DMS153 (cell line): ENCODE results near the gene EZH1.
"Not testable (repeated sequence)": the region's sequence is repeated elsewhere in the genome, so short reads cannot be mapped to it uniquely, and the experiment has no call there.

Source experiments
- DNase-seq: peaks from one replicate; lab custom pipeline; 2025; lab: John Stamatoyannopoulos, UW

Gene EZH1

GRCh38 chr17:42669977-42670788, 74.7 kb downstream of the EZH1 start:
- no peak for DNase-seq

GRCh38 chr17:42669705-42669976, 75.2 kb downstream of the EZH1 start:
- DNase-seq = no peak

GRCh38 chr17:42667088-42667951, 77.5 kb downstream of the EZH1 start:
- no peak for DNase-seq

- DNase-seq = not testable (repeated sequence)
Measured at GRCh38 chr17:42666126-42666525, 78.7 kb downstream of the EZH1 start.

- no peak for DNase-seq
Measured at GRCh38 chr17:42665581-42666001, 79.2 kb downstream of the EZH1 start.

- no peak for DNase-seq
Measured at GRCh38 chr17:42660692-42661345, 84.0 kb downstream of the EZH1 start.

- DNase-seq = not testable (repeated sequence)
Measured at GRCh38 chr17:42659932-42660274, 84.9 kb downstream of the EZH1 start.

- peak; percentile 91 for DNase-seq
Measured at GRCh38 chr17:42659079-42659931, 85.5 kb downstream of the EZH1 start, which contains the start of gene TUBG2. TSS of gene TUBG2 (plus strand) at chr17:42659284. CDS start at chr17:42659504, 220 bp downstream.

GRCh38 chr17:42657824-42658588, 86.8 kb downstream of the EZH1 start:
- no peak for DNase-seq

- no peak for DNase-seq
Measured at GRCh38 chr17:42655528-42655927, 89.3 kb downstream of the EZH1 start.

- DNase-seq = no peak
Measured at GRCh38 chr17:42653179-42654124, 91.4 kb downstream of the EZH1 start.

GRCh38 chr17:42651392-42651791, 93.4 kb downstream of the EZH1 start:
- DNase-seq = no peak
